CD4-positive, alpha-beta T cell treated with Interferon alpha-2 for 1 hour (primary cell): ENCODE data around the gene DGLUCY.
A peak's percentile ranks its signal among the peaks of the same experiment; 100 is the strongest.
"Not testable (repeated sequence)": the region's sequence is repeated elsewhere in the genome, so short reads cannot be mapped to it uniquely, and the experiment has no call there.

Source experiments
- DNase-seq, 2 donors: peaks; one replicate each; pipeline ENCODE4 v3.0.0-alpha.2; 2020 to 2022

Gene DGLUCY

DNA sequence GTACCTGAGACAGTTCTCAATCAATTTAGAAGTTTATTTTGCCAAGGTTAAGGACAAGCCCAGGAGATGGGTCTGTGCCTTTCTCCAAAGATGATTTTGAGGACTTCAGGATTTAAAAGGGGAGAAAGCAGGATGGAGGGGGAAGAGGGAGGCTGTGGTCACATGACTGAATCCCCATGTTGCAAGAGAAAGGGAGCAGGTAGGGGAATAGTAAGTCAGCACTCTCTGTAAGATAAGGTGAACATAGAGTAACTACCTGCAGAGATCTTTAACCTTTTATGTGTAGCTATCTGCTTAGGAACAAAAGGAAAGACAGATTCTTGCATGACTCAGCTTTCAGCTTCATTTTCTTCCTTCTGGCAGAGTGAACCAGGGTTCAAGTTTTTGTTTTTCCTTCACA lies 25.9 kb downstream of the DGLUCY start:
- DNase-seq, result no peak

GRCh38 chr14:91140672-91141071 lies 26.8 kb downstream of the DGLUCY start:
- no peak for DNase-seq

GRCh38 chr14:91142214-91142668 lies 28.4 kb downstream of the DGLUCY start:
- peak; percentile 13 to 32 for DNase-seq

DNA sequence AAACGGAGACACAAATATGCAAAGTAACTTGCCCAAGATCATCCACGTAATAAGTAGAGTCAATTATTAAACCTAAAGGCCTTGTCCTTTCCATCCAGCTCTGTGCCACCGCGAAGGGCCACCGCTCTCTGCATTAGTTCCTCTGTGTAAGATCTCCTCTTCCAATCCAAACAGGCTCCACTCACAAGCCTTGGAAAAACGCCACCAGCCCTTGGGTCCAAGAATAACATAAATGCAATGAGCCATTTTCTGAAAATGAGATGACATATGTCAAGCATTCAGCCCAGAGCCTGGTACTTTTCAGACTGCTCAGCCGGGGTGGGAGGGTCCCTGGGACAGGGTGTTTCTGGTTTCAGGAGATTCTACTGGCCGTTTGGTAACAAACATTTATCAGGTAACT lies 30.0 kb downstream of the DGLUCY start:
- no peak for DNase-seq

GRCh38 chr14:91144425-91145145 lies 30.7 kb downstream of the DGLUCY start:
- no peak for DNase-seq

DNA sequence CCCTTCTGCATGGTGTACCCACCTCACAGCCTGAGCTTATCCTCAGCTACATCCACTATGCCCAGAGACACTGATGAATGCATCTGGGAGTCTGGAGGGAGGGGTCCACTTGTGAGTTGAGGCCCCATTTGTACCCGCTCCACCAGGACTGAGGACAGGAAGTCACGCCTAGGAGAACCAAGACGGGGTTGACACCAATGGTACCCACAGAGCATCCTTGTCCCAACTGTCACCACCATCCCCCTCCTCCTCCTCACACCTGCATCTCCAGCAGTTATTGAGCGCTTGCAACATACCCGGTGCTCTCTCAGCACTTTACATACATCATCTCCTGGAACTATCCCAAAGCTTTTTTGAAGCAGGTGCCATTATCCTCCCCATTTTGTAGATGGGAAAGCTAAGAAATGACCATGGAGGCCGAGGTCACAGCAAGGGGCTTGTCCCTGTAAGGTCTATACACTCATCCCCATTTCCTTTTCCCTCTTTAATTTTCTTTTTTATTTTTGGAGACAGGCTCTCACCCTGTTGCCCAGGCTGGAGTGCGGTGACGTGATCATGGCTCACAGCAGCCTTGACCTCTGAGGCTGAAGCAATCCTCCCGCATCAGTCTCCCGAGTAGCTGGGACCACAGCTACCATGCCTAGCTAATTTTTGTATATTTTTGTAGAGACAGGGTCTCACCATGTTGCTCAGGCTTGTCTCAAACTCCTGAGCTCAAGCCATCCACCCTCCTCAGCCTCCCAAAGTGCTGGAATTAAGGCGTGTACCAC lies 31.7 kb downstream of the DGLUCY start:
- DNase-seq, result no peak

- DNase-seq, result no peak
Observed at GRCh38 chr14:91146661-91147060, 32.8 kb downstream of the DGLUCY start.

GRCh38 chr14:91149462-91149861 lies 35.6 kb downstream of the DGLUCY start:
- DNase-seq, result no peak

DNA sequence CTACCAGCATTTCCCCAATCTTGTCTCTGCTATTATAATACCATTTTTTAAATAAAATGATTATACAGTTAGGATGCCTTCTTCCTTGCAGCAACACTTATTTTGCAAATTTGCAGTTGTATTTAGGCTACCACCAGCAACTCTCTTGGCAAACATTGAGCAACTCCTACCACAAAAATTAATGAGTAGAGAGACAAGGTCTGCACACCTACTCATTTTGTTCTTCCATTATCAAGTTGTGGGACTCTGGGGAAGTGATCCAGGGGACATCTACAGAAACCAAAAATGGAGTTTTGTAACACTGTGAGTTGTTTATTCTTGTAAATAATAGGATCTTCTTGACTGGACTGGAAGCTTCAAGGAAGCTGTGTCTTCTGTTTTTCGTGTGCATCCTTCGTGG lies 38.6 kb downstream of the DGLUCY start:
- DNase-seq, result no peak

- DNase-seq, result no peak
Observed at GRCh38 chr14:91153360-91153759, 39.5 kb downstream of the DGLUCY start.

DNA sequence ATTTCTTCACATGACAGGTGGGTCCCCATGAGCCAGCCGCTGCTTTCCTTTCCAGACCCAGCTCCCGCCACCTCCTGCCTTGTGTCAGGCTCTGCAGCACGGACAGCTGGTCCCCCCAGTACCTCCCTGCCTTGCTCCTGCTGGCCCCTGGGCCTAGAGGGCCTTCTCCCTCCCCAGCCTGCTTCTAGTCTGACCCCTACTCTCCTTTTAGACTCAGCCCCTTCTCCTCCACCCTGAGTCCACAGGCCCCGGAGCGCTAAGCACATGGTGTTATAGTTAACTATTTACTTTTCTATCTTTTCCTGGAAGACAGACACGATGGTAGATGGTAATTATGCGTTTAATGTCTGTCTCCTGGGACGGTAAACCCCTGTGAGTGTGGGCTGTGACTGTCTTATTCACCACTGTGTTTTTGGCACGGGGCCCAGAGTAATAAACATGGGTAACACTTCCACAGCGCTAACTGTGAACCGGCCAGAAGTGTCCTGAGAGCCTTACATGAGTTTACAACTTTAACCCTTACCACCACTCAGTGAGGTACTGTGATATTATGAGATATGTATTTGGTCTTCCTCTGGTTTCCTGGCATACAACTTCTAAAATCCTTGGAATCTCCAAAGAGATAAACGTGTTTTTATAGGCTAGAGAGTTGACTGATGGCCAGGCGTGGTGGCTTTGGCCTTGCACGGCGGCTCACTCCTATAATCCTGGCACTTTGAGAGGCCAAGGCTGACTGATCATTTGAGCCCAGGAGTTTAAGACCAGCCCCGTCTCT lies 41.2 kb downstream of the DGLUCY start:
- peak; percentile 8 to 34 for DNase-seq

DNA sequence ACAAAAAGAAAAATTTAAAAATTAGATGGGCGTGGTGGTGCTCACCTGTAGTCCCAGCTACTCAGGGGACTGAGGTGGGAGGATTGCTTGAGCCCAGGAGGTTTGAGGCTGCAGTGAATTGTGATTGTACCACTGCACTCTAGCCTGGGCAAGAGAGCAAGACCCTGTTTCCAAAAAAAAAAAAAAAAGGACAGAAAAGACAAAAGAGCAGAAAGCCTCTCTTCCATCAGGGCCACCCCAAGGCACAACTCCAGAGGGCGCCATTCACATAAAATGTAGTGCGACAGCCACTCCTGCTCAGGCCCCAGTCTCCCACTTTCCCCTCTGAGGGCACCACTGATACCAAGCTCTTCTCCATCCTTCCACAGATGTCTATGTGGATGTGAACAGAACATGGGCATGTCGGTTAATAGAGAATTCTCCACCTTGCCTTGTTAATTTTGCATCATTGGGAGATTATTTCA lies 41.8 kb downstream of the DGLUCY start:
- no peak for DNase-seq

GRCh38 chr14:91156142-91156666 lies 42.3 kb downstream of the DGLUCY start:
- DNase-seq, result not testable (repeated sequence)

DNA sequence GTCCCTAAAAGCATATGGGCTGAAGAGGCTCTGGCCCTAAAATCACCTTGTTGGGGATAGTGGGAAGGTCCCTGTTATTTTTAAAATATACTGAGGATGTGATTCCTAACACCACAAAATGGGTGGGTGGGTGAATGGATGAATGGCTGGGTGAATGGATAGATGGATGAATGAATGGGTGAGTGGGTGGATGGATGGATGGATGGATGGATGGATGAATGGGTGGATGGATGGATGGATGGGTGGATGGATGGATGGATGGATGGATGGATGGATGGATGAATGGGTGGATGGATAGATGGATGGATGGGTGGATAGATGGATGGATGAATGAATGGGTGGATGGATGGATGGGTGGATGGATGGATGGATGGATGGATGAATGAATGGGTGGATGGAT lies 43.0 kb downstream of the DGLUCY start:
- not testable (repeated sequence) for DNase-seq

- no peak for DNase-seq
Observed at GRCh38 chr14:91158091-91158790, 44.4 kb downstream of the DGLUCY start.

- DNase-seq, result no peak
Observed at GRCh38 chr14:91159182-91159581, 45.3 kb downstream of the DGLUCY start.

GRCh38 chr14:91159906-91160305 lies 46.0 kb downstream of the DGLUCY start:
- no peak for DNase-seq

DNA sequence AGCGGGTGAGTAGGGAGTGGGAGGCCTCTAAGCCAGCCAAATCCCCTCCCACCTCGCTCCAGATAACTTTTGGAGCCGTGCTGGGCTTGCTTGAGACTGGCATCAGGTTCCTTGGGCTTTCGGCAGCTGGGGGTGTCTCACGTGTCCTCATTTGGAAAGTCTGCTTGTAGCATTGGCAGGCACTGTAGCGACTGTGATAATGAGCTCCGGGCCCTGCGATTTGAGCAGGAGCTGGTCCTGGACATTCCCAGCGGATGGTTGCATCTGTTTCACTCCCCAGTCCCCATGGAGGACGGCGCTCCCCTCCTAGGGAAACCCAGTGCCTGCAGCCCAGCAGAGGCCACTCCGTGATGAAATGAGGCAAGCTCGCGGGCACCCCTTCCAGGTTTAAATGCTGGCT lies 49.4 kb downstream of the DGLUCY start:
- no peak for DNase-seq

DNA sequence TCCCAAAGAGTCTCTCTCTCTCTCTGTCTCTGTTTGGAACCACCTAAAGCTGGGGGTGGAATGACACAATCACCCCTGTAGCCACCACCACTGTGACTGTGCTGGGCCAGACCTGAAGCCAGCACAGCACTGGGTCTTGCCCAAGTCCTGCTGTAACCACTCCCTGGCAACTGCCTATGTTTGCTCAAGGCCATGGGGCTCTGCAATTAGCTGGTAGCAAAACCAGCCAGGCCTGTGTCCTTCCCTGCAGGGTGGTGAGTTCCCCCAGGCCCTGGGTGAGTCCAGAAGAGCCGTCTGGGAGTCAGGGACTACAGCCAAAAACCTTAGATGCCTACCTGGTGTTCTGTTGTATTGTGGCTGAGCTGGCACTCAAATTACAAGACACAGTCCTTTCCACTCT lies 50.8 kb downstream of the DGLUCY start:
- DNase-seq, result no peak

- DNase-seq, result no peak
Observed at GRCh38 chr14:91167380-91167770, 53.5 kb downstream of the DGLUCY start.

DNA sequence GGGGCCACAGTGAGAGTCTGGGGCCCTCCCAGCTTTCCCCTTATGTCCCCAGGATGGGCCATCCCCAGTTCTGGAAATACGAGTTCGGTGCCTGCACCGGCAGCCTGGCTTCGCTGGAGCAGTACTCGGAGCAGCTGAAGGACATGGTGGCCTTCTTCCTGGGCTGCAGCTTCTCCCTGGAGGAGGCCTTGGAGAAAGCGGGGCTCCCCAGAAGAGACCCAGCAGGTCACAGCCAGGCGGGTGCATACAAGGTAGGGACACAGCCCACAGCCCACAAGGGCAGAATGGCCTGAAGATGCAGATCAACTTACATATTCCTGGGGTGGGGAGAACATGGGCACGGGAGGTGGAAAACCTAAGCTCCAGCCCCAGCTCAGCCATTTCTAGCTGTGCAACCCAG lies 56.1 kb downstream of the DGLUCY start:
- DNase-seq, result no peak

GRCh38 chr14:91170504-91171121 lies 56.7 kb downstream of the DGLUCY start:
- no peak for DNase-seq
